ENCODE data around the gene KRTAP13-4.

DNA sequence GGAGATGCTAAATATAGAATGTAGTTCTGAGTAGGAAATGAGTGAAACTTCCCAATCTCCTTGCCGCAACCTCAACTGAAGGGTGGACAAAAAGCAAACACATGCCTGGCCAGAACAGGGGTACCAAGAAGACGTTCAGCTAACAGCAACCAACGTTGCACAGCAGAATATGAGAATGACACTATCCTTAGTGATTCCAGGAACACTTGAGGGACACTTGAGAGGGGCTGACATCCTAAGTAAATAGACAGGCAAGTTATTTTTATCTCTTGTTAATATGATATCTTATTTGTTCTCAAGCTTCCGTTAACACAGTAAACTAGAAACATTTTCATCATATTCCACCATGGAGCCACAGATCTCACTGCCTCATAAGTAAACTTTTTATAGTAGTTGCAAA is 49.2 kb downstream of the KRTAP13-4 start:
- TF ChIP-seq, protein P1, sequence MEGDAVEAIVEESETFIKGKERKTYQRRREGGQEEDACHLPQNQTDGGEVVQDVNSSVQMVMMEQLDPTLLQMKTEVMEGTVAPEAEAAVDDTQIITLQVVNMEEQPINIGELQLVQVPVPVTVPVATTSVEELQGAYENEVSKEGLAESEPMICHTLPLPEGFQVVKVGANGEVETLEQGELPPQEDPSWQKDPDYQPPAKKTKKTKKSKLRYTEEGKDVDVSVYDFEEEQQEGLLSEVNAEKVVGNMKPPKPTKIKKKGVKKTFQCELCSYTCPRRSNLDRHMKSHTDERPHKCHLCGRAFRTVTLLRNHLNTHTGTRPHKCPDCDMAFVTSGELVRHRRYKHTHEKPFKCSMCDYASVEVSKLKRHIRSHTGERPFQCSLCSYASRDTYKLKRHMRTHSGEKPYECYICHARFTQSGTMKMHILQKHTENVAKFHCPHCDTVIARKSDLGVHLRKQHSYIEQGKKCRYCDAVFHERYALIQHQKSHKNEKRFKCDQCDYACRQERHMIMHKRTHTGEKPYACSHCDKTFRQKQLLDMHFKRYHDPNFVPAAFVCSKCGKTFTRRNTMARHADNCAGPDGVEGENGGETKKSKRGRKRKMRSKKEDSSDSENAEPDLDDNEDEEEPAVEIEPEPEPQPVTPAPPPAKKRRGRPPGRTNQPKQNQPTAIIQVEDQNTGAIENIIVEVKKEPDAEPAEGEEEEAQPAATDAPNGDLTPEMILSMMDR (IDR thresholded peaks at IDR 0.05): no peak
- TF ChIP-seq POLR2AphosphoS5 (IDR thresholded peaks at IDR 0.05) (no peak), EP300 (IDR thresholded peaks at IDR 0.05) (no peak)

All from sigmoid colon (tissue), 4 donors.